ENCODE data around the gene SCAPER. TPM values are rescaled to one million over a fixed set of nuclear protein-coding genes. Genes with fewer than 3 reads are reported as not detected.

Gene SCAPER
- total and polyA plus RNA-seq, 4 donors, result 3.3 to 18.0 (median 9.9) TPM

GRCh38 chr15:76839173-76839572 lies 66.0 kb downstream of the SCAPER start:
- no peak for DNase-seq (ENCODE audit: low spot score)
- 89% methylated on average over 3 of the region's 3 CpGs for WGBS
- Histone ChIP-seq H3K4me1 (ENCODE audit: control insufficient read depth in 4 of 4, insufficient read depth in 4 of 4, low read length in 3 of 4) (no peaks in the 10 kb centered on the region), H3K9me3 (ENCODE audit: control insufficient read depth in 4 of 4, low read length in 3 of 4) (no peaks in the 10 kb centered on the region), H3K9ac (ENCODE audit: low read depth in 1 of 2, low read length in 2 of 2) (no peak overlapping the region), H3K36me3 (ENCODE audit: control insufficient read depth in 4 of 4, insufficient read depth in 3 of 4, low read depth in 1 of 4, low read length in 3 of 4) (no peaks in the 10 kb centered on the region), H3K27me3 (ENCODE audit: control insufficient read depth in 4 of 4, insufficient read depth in 4 of 4, low read length in 3 of 4) (no peaks in the 10 kb centered on the region), H3K27ac (ENCODE audit: low read depth in 1 of 2, low read length in 2 of 2) (no peak overlapping the region), H3K4me3 (ENCODE audit: low read depth in 1 of 3, low read length in 3 of 3) (no peak overlapping the region)
- TF ChIP-seq FOXA1 (IDR thresholded peaks at IDR 0.05) (no peak), NR2F2 (IDR thresholded peaks at IDR 0.05) (no peak), EGR1 (IDR thresholded peaks at IDR 0.05; ENCODE audit: low read depth in 2 of 2) (no peak), HNF4A (conservative IDR thresholded peaks at IDR 0.05) (no peak), YY1 (IDR thresholded peaks at IDR 0.05) (no peak)

DNA sequence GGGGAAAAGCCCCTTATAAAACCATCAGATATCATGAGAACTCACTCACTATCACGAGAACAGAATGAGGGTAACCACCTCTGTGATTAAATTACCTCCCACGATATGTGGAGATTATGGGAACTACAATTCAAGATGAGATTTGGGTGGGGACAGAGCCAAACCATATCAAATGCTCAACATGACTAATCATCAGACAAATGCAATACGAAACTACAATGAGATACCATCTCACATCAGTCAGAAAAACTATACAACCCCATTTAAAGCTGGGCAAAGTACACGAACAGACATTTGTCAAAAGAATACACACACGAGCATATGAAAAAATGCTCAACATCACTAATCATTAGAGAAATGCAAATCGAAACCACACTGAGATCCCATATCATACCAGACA lies 67.7 kb downstream of the SCAPER start:
- H3K4me1 ChIP-seq (ENCODE audit: control insufficient read depth in 4 of 4, insufficient read depth in 4 of 4, low read length in 3 of 4), result no peaks in the 10 kb centered on the region
- no peak for DNase-seq (ENCODE audit: low spot score)
- H3K4me3 ChIP-seq (ENCODE audit: low read depth in 1 of 3, low read length in 3 of 3), result no peak overlapping the region
- no peaks in the 10 kb centered on the region for H3K27me3 ChIP-seq (ENCODE audit: control insufficient read depth in 4 of 4, insufficient read depth in 4 of 4, low read length in 3 of 4)
- no peaks in the 10 kb centered on the region for H3K36me3 ChIP-seq (ENCODE audit: control insufficient read depth in 4 of 4, insufficient read depth in 3 of 4, low read depth in 1 of 4, low read length in 3 of 4)
- no peak for TF ChIP-seq EGR1 (IDR thresholded peaks at IDR 0.05; ENCODE audit: low read depth in 2 of 2)
- no peak for TF ChIP-seq MAX (IDR thresholded peaks at IDR 0.05)
- no peak for TF ChIP-seq YY1 (IDR thresholded peaks at IDR 0.05)
- TF ChIP-seq HNF4G (IDR thresholded peaks at IDR 0.05), result no peak
- no peak for TF ChIP-seq REST (IDR thresholded peaks at IDR 0.05)
- no peak for TF ChIP-seq RAD21 (IDR thresholded peaks at IDR 0.05)
- TF ChIP-seq ATF3 (IDR thresholded peaks at IDR 0.05), result no peak
- TF ChIP-seq SP1 (IDR thresholded peaks at IDR 0.05), result no peak
- no peak for TF ChIP-seq ZBTB33 (IDR thresholded peaks at IDR 0.05)
- no peak for TF ChIP-seq RXRA (IDR thresholded peaks at IDR 0.05)
- no peak for TF ChIP-seq JUND (IDR thresholded peaks at IDR 0.05)
- no peak for TF ChIP-seq TAF1 (conservative IDR thresholded peaks at IDR 0.05)
- TF ChIP-seq FOXA1 (IDR thresholded peaks at IDR 0.05), result no peak
- TF ChIP-seq FOXA2 (IDR thresholded peaks at IDR 0.05), result no peak
- no peak for TF ChIP-seq NR2F2 (IDR thresholded peaks at IDR 0.05)
- no peak for TF ChIP-seq HNF4A (conservative IDR thresholded peaks at IDR 0.05)
- no peak for TF ChIP-seq CTCF (IDR thresholded peaks at IDR 0.05; ENCODE audit: low read depth, low read length, missing input control)
- TF ChIP-seq GABPA (IDR thresholded peaks at IDR 0.05 in 1 of 2, conservative IDR thresholded peaks at IDR 0.05 in 1 of 2), result no peak
- H3K9ac ChIP-seq (ENCODE audit: low read depth in 1 of 2, low read length in 2 of 2), result no peak overlapping the region
- WGBS, result 96% methylated on average over 6 of the region's 6 CpGs
- no peaks in the 10 kb centered on the region for H3K9me3 ChIP-seq (ENCODE audit: control insufficient read depth in 4 of 4, low read length in 3 of 4)
- H3K27ac ChIP-seq (ENCODE audit: low read depth in 1 of 2, low read length in 2 of 2), result no peak overlapping the region
